Measurements from ENCODE around the gene SLC39A12.

The SLC39A12 gene

DNA sequence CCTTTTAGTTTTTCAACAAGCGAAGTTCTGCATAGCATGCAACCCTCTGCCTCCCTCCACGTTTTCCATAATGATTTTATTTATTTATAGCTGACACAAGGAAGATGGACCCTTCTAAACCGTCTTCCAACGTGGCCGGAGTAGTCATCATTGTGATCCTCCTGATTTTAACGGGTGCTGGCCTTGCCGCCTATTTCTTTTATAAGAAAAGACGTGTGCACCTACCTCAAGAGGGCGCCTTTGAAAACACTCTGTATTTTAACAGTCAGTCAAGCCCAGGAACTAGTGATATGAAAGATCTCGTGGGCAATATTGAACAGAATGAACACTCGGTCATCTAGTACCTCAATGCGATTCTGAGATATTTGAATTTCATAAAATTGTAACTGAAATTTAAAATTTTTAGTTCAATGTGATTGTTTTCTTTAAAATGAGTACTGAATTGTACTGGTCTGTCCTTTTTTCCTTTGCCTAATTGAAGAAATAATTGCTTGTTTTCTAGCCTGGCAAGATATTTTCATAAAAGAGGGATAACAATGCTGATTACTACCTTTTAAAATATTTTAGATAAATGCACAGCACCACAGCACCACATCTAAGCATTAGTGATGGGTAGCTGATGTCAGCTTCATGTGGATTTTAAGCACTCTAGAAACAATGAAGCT is 41.5 kb upstream of the SLC39A12 start:
- no peaks in the 10 kb centered on the region for H3K36me3 ChIP-seq (ENCODE audit: control insufficient read depth, insufficient read depth, low read length)
- peak; percentile 7 for DNase-seq (ENCODE audit: extremely low read depth, insufficient read length)
- TF ChIP-seq CTCF (IDR thresholded peaks at IDR 0.05; ENCODE audit: insufficient read depth, low read length, poor library complexity, severe bottlenecking) = peak; percentile 54
- H3K4me3 ChIP-seq (replicated peaks; ENCODE audit: low read depth, low read length) = no peak overlapping the region
- H3K27me3 ChIP-seq (replicated peaks; ENCODE audit: control insufficient read depth, insufficient read depth, low read length) = no peaks in the 10 kb centered on the region

DNA sequence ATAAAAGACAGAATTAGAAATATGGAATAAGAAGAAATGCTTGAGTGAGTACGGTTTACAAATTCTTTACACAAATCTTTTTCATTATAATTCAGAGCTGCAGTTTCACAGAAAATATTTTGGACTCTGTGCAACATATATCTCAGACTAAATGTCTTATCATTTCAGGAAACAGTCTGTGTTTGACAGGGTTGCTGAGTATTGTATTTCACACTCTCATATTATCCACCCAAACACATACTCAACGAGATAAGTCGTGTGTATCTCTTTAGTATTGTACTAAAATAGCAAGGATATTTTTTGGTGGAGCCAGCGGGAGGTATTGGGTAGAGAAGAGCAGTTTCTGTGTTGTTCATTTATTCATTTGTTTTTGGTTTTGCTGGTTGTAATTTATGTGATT is 39.0 kb upstream of the SLC39A12 start:
- DNase-seq (ENCODE audit: extremely low read depth, insufficient read length) = no peak
- Histone ChIP-seq H3K4me3 (replicated peaks; ENCODE audit: low read depth, low read length) (no peak overlapping the region), H3K36me3 (ENCODE audit: control insufficient read depth, insufficient read depth, low read length) (no peaks in the 10 kb centered on the region), H3K27me3 (replicated peaks; ENCODE audit: control insufficient read depth, insufficient read depth, low read length) (no peaks in the 10 kb centered on the region)
- no peak for TF ChIP-seq CTCF (IDR thresholded peaks at IDR 0.05; ENCODE audit: insufficient read depth, low read length, poor library complexity, severe bottlenecking)

DNA sequence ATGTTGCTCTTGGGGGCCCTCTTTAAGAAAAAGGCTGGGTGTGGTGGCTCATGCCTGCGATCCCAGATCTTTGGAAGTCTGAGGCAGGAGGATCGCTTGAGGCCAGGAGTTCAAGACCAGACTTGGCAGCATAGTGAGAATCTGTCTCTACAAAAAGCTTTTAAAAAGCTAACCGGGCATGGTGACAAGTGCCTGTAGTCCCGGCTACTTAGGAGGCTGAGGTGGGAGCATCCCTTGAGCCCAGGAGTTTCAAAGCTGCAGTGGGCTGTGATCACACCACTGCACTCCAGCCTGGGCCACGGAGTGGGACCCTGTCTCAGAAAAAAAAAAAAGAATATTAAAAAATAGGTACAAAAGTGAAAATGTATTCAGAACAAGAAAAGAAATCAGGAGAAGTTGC is 38.1 kb upstream of the SLC39A12 start:
- TF ChIP-seq CTCF (IDR thresholded peaks at IDR 0.05; ENCODE audit: insufficient read depth, low read length, poor library complexity, severe bottlenecking) = no peak
- DNase-seq (ENCODE audit: extremely low read depth, insufficient read length) = no peak
- Histone ChIP-seq H3K27me3 (replicated peaks; ENCODE audit: control insufficient read depth, insufficient read depth, low read length) (no peaks in the 10 kb centered on the region), H3K36me3 (ENCODE audit: control insufficient read depth, insufficient read depth, low read length) (no peaks in the 10 kb centered on the region), H3K4me3 (replicated peaks; ENCODE audit: low read depth, low read length) (no peak overlapping the region)

- no peaks in the 10 kb centered on the region for H3K27me3 ChIP-seq (replicated peaks; ENCODE audit: control insufficient read depth, insufficient read depth, low read length)
- H3K4me3 ChIP-seq (replicated peaks; ENCODE audit: low read depth, low read length) = no peak overlapping the region
- DNase-seq (ENCODE audit: extremely low read depth, insufficient read length) = no peak
- TF ChIP-seq CTCF (IDR thresholded peaks at IDR 0.05; ENCODE audit: insufficient read depth, low read length, poor library complexity, severe bottlenecking) = no peak
- H3K36me3 ChIP-seq (ENCODE audit: control insufficient read depth, insufficient read depth, low read length) = no peaks in the 10 kb centered on the region
Measured at GRCh38 chr10:17914169-17915045, 37.3 kb upstream of the SLC39A12 start.

DNA sequence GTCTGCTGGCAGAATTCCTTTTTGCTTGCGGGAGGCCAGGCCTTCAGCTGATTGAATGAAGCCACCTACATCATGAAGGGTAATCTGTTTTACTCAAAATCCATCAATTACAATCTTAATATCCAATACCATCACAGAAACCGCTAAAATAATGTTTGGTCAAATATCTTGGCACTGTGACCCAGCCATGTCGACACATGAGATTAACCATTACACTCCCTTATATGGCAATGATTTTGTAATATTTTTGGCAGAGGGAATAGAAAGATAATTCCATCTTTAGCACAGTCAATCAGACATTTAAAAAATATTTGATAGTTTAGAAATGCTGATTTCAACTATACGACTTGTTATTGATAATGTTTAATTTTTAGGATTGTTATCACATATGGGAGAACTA is 36.5 kb upstream of the SLC39A12 start:
- no peak for TF ChIP-seq CTCF (IDR thresholded peaks at IDR 0.05; ENCODE audit: insufficient read depth, low read length, poor library complexity, severe bottlenecking)
- H3K27me3 ChIP-seq (replicated peaks; ENCODE audit: control insufficient read depth, insufficient read depth, low read length) = no peaks in the 10 kb centered on the region
- H3K36me3 ChIP-seq (ENCODE audit: control insufficient read depth, insufficient read depth, low read length) = no peaks in the 10 kb centered on the region
- no peak for DNase-seq (ENCODE audit: extremely low read depth, insufficient read length)
- H3K4me3 ChIP-seq (replicated peaks; ENCODE audit: low read depth, low read length) = no peak overlapping the region
